Mesothelial cell of epicardium (in vitro differentiated cells): ENCODE results near the gene LCN9. TPM values are rescaled to one million over a fixed set of nuclear protein-coding genes. Genes with fewer than 3 reads are reported as not detected.

Experiments
- DNase-seq, 2 experiments: peaks; one replicate each; pipeline ENCODE4 v3.0.0; 2021; ENCODE audit warnings: low spot score in 2 of 2; ENCODE audit not compliant: unreplicated experiment in 2 of 2
- H3K27ac Mint-ChIP-seq: 2 replicates; pipeline ENCODE4 v1.8.0; 2021; ENCODE audit warnings: mixed read lengths
- H3K27me3 Mint-ChIP-seq: 2 replicates; pipeline ENCODE4 v1.8.0; 2021; ENCODE audit warnings: low read depth, mixed read lengths
- H3K36me3 Mint-ChIP-seq: 2 replicates; pipeline ENCODE4 v1.8.0; 2021; ENCODE audit warnings: mixed read lengths
- H3K4me1 Mint-ChIP-seq: 2 replicates; pipeline ENCODE4 v1.8.0; 2021; ENCODE audit warnings: mixed read lengths
- H3K4me3 Mint-ChIP-seq: 2 replicates; pipeline ENCODE4 v1.8.0; 2021; ENCODE audit warnings: mild to moderate bottlenecking, moderate library complexity, mixed read lengths
- H3K9me3 Mint-ChIP-seq: 2 replicates; pipeline ENCODE4 v1.8.0; 2021; ENCODE audit warnings: mixed read lengths
- total RNA-seq: library from RNA; stranded (reverse); gene quantifications from 3 replicates; pipeline ENCODE4 v1.2.1, GENCODE V29; 2021
- TF ChIP-seq, protein P1 (sequence below): fragments of 200-600 bp; sonication (generic); IDR thresholded peaks from one replicate; pipeline ENCODE4 v1.5.0; 2021; ENCODE audit warnings: antibody characterized with exemption; ENCODE audit not compliant: unreplicated experiment

The LCN9 gene
- total RNA-seq, 1 donor from 2014 or later = 1.7 TPM

DNA sequence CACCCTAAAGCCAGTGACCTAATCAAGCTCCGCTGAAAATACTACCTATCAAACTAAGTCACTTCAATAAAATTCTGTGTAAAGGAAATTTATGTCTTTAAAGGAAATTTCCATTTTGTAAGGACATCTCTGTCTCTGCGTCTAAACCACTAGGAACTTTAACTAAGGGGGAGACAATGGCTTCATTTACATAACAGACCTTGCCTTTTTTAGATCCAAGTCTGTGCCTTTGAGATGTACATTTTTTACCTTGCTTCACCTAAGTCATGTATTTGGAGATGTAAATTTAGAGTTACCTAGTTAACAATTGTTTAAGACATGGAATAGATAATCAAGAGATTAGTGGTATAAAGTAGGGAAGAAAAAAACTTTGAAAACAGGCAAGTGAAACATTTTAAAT lies 13.6 kb upstream of the LCN9 start:
- TF ChIP-seq, protein P1, sequence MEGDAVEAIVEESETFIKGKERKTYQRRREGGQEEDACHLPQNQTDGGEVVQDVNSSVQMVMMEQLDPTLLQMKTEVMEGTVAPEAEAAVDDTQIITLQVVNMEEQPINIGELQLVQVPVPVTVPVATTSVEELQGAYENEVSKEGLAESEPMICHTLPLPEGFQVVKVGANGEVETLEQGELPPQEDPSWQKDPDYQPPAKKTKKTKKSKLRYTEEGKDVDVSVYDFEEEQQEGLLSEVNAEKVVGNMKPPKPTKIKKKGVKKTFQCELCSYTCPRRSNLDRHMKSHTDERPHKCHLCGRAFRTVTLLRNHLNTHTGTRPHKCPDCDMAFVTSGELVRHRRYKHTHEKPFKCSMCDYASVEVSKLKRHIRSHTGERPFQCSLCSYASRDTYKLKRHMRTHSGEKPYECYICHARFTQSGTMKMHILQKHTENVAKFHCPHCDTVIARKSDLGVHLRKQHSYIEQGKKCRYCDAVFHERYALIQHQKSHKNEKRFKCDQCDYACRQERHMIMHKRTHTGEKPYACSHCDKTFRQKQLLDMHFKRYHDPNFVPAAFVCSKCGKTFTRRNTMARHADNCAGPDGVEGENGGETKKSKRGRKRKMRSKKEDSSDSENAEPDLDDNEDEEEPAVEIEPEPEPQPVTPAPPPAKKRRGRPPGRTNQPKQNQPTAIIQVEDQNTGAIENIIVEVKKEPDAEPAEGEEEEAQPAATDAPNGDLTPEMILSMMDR = no peak
- Mint-ChIP-seq H3K36me3 (peaks cover 3% of the 10 kb centered on the region), H3K9me3 (peaks cover 76% of the 10 kb centered on the region), H3K4me3 (no peak overlapping the region), H3K27me3 (no peaks in the 10 kb centered on the region), H3K4me1 (no peaks in the 10 kb centered on the region), H3K27ac (no peak overlapping the region)
- DNase-seq = no peak

DNA sequence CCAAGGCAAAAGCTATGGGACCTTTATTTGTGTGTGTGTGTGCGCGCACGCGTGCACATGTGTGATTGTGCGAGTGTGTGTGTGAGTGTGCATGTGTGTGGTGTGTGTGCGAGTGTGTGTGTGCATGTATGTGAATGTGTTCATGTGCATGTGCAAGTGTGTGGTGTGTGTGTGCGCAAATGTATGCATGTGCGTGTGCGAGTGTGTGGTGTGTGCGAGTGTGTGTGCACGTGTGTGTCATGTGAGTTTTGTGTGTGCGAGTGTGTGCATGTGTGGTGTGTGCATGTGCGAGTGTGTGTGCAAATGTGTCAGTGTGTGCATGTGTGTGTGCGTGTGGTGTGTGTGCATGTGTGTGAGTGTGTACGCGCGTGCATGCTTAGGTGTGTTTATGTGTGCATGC lies 12.7 kb upstream of the LCN9 start:
- Mint-ChIP-seq H3K27me3 (no peaks in the 10 kb centered on the region), H3K9me3 (peaks cover 72% of the 10 kb centered on the region), H3K4me3 (no peak overlapping the region), H3K4me1 (no peaks in the 10 kb centered on the region), H3K27ac (no peak overlapping the region), H3K36me3 (peaks cover 1% of the 10 kb centered on the region)
- TF ChIP-seq, protein P1 = no peak
- no peak for DNase-seq

DNA sequence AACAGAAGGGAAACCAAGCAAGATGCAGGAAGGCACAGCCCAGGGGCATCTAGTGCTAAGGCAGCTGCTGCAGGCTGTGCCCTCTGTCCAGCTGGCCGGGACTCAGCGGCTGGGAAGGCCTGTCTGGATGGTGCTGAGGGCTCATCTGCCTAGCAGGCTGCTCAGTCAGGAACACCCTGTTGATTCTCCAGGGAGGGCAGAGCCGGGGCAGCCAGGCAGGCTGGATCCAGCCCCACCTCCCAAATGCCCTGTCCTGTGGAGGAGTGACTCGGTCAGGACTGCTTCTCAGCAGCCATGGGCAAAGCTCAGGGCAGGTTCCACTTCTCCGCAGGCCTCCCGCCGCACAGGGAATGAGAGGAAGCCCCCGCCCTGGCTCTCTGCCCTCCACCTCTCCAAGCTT lies 7.8 kb upstream of the LCN9 start:
- H3K27me3 Mint-ChIP-seq = no peaks in the 10 kb centered on the region
- H3K4me1 Mint-ChIP-seq = no peaks in the 10 kb centered on the region
- H3K9me3 Mint-ChIP-seq = peaks cover 35% of the 10 kb centered on the region
- TF ChIP-seq, protein P1 = no peak
- no peak overlapping the region for H3K27ac Mint-ChIP-seq
- no peak for DNase-seq
- no peaks in the 10 kb centered on the region for H3K36me3 Mint-ChIP-seq
- no peak overlapping the region for H3K4me3 Mint-ChIP-seq

DNA sequence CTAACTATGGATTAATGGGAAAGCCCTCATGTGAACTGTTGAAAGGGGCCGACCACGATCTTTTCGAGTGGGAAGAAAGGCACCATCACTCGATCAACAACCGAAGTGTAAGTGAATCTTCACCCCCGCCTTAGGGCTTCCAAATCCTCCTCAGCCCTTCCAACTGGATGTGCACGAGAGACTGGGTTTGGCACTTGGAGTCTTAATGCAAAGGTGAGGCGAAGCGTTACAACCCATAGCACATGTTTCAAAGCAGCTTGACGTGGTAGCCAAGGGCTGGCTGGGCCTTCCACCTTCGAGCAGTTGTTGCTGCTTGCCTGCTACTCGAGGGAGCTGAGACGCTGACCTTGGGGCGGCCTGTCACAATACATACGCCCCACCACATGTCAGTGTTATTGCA lies 5.7 kb upstream of the LCN9 start:
- Mint-ChIP-seq H3K27ac (no peak overlapping the region), H3K4me1 (peaks cover 7% of the 10 kb centered on the region), H3K9me3 (peaks cover 17% of the 10 kb centered on the region), H3K36me3 (no peaks in the 10 kb centered on the region), H3K4me3 (no peak overlapping the region), H3K27me3 (no peaks in the 10 kb centered on the region)
- TF ChIP-seq, protein P1 = no peak
- no peak for DNase-seq

DNA sequence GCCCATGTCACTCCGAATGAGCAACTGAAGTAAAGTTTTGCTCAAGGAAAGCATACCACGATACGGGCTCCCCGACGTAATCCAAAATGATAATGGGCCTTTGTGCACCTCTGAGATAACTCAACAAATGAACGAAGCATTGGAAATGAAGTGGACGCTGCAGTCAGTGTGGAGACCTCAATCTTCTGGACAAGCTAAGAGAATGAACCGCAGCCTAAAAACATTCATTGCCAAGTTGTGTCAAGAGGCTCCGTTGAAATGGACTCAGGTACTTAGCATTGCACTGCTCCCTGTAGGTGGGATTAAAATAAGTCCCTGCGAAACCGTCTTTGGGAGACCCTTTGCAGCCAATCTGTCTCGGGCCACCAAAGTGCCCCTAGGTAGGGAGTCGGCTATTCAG lies 3.9 kb upstream of the LCN9 start:
- no peaks in the 10 kb centered on the region for H3K27me3 Mint-ChIP-seq
- H3K36me3 Mint-ChIP-seq = no peaks in the 10 kb centered on the region
- DNase-seq = no peak
- TF ChIP-seq, protein P1 = no peak
- H3K9me3 Mint-ChIP-seq = peaks cover 9% of the 10 kb centered on the region
- H3K4me3 Mint-ChIP-seq = no peak overlapping the region
- no peak overlapping the region for H3K27ac Mint-ChIP-seq
- peaks cover 16% of the 10 kb centered on the region for H3K4me1 Mint-ChIP-seq

DNA sequence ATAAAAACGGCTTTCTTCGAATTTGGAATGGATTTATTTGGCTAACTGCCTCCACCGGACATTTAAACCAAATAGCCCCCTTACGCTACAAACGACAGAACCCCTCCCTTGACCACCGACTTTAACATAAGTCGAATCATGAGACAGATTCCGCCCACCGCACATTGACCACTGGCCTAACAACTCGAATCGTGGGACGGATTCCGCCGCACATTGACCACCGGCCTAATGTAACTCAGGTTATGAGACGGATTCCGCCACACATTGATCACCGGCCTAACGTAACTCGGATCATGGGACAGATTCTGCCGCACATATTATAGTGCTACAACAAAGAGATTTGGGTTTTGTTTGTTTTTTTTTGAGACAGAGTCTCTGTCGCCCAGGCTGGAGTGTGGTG lies 2.7 kb upstream of the LCN9 start:
- TF ChIP-seq, protein P1 = no peak
- DNase-seq = no peak
- Mint-ChIP-seq H3K4me3 (no peak overlapping the region), H3K27me3 (no peaks in the 10 kb centered on the region), H3K27ac (no peak overlapping the region), H3K4me1 (peaks cover 23% of the 10 kb centered on the region), H3K9me3 (peaks cover 4% of the 10 kb centered on the region), H3K36me3 (no peaks in the 10 kb centered on the region)
